A172 (cell line): ENCODE results near the gene MPND. TPM values are rescaled to one million over a fixed set of nuclear protein-coding genes. Genes with fewer than 3 reads are reported as not detected.

Experiments used
- DNase-seq: peaks from one replicate; pipeline ENCODE4 v3.0.0-alpha.2; 2015; ENCODE audit warnings: low spot score
- total RNA-seq: library from RNA; depleted of rRNA; stranded (reverse); fragments of >200 nt; shearing (Covaris generic); gene quantifications from 2 replicates; pipeline ENCODE4 v1.2.3, GENCODE V29; 2014; rRNA removed

MPND gene
- total RNA-seq, 1 experiment from 2014 or later, result 6.4 TPM

DNA sequence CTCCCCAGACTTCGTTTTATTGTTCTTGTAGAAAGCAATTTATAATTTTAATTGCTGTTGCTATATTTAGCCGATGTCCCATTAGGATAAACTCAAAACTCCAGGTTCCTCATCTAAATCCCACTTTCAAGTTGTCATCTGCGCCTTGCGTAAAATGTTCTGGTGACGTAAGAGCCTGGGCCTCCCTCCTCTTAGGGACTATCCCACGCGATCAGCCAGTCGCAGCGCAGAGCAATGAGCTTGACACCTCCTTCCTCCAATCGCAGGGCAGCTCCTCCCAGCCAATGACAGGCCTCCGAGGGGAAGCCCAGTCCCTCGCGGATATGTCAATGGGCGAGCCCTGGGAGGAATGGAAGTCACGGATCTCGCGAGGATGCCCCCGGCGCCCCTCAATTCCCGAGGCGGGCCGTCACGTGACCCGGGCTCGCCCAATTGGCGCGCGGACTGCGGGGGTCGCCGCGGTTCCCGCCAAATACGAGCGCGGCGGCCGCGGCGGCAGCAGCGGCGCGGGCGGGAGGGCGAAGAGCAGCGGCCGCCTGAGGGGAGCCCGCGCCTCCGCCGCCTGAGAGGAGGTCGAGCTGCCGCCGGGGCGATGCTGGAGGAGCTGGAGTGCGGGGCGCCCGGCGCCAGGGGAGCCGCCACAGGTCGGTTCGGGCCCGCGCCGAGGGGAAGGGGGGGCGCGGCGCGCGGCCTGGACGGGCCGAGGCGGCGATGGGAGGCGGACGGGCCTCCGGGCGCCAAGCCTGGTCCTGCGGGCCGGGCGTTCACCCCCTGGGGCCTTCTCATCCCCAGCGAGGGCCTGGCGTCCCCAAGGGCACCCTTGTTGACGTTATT is 59.0 kb downstream of the MPND start, which contains the start of gene CHAF1A:
Gene CHAF1A, plus strand, starts transcription at position 470 of the 834 bp plus-strand sequence. Its CDS starts 123 bp downstream, at position 593.
- DNase-seq, result peak; percentile 100

- no peak for DNase-seq
Observed at GRCh38 chr19:4403005-4403761, 59.8 kb downstream of the MPND start.

DNA sequence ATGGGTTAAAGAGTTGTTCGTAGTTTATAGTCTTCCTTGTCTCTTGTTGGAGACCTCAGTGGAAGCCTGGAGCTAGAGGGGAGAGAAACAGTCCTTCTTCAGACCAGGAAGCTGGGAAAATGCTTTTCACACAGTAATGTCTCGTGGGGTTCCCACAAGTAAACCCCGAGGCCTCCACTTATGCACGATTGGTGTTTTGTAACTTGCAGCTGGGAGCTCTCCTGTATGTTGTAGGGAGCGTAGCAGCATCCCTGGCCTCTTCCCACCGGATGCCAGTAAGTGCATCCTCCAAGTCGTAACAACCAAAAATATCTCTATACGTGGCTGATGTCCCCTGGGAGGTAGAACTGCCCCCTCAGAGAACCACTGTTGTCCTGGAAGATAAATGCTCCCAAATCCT is 62.6 kb downstream of the MPND start:
- no peak for DNase-seq

DNA sequence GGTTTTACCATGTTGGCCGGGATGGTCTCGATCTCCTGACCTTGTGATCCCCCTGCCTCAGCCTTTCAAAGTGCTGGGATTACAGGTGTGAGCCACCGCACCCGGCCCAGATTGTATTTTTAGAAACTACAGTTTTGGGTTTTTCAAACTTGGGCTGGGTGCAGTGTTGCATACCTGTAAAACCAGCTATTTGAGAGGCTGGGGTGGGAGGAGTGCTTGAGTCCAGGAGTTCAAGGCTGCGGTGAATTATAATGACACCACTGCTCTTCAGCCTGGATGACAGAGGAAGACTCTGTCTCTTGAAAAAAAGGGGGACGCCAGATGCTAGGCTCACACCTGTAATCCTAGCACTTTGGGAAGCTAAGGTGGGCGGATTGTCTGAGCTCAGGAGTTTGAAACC is 63.3 kb downstream of the MPND start:
- no peak for DNase-seq

DNA sequence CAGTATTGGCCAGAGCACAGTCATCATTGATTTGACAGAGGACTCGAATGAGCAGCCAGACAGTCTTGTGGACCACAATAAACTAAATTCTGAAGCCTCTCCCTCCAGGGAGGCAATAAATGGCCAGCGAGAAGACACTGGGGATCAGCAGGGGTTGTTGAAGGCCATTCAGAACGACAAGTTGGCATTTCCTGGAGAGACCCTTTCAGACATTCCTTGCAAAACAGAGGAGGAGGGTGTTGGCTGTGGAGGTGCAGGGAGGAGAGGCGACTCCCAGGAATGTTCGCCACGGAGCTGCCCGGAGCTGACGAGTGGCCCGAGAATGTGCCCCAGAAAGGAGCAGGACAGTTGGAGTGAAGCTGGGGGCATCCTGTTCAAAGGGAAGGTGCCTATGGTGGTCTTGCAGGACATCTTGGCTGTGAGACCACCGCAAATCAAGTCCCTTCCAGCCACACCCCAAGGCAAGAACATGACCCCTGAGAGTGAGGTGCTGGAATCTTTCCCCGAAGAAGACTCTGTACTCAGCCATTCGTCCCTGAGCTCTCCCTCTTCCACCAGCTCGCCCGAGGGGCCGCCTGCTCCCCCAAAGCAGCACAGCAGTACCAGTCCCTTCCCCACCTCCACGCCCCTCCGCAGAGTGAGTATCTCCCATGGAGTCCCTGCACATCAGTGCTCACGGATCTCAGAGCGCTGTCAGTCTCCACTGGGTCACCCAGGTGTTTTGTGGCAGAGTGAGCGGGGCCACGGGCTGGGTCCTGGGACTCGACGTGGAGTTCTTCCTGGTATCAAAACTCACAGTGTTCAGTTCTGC is 66.0 kb downstream of the MPND start:
- no peak for DNase-seq

Other genes starting within 250 kb of the MPND start
- 203 and 204 TPM in 2 replicates for gene MAP2K2, start 219.4 kb upstream of the MPND start, total RNA-seq
- gene CREB3L3, start 189.9 kb upstream of the MPND start, total RNA-seq, result not detected in 2 replicates
- 32.6 and 35.5 TPM in 2 replicates for gene SIRT6, start 161.0 kb upstream of the MPND start, total RNA-seq
- gene ANKRD24, start 160.9 kb upstream of the MPND start, total RNA-seq, result 0.41 and 0.53 TPM in 2 replicates
- 6.4 and 8.1 TPM in 2 replicates for gene EBI3, start 114.0 kb upstream of the MPND start, total RNA-seq
- 39.6 and 42.4 TPM in 2 replicates for gene YJU2, start 96.5 kb upstream of the MPND start, total RNA-seq
- gene SHD, start 64.3 kb upstream of the MPND start, total RNA-seq, result 0.24 and 0.53 TPM in 2 replicates
- gene TMIGD2, start 41.2 kb upstream of the MPND start, total RNA-seq, result not detected in 2 replicates
- gene FSD1, start 39.0 kb upstream of the MPND start, total RNA-seq, result 43.2 and 61.1 TPM in 2 replicates
- 73.5 and 96.1 TPM in 2 replicates for gene STAP2, start 4.7 kb upstream of the MPND start, total RNA-seq
- gene SH3GL1, start 57.0 kb downstream of the MPND start, total RNA-seq, result 94.0 and 137 TPM in 2 replicates
- gene CHAF1A, start 59.1 kb downstream of the MPND start, total RNA-seq, result 37.8 and 52.7 TPM in 2 replicates
- gene UBXN6, start 114.2 kb downstream of the MPND start, total RNA-seq, result 87.4 and 97.0 TPM in 2 replicates
- 53.9 and 88.2 TPM in 2 replicates for gene HDGFL2, start 128.7 kb downstream of the MPND start, total RNA-seq
- gene PLIN4, start 174.9 kb downstream of the MPND start, total RNA-seq, result 0.17 TPM in 2 replicates
- not detected in 2 replicates for gene PLIN5, start 191.7 kb downstream of the MPND start, total RNA-seq
- gene LRG1, start 196.5 kb downstream of the MPND start, total RNA-seq, result 0.09 and 0.10 TPM in 2 replicates
- gene SEMA6B, start 216.1 kb downstream of the MPND start, total RNA-seq, result 29.2 and 34.1 TPM in 2 replicates